HG03432 (cell line): ENCODE measurements around the gene CACNA2D3.

Source experiments
- ATAC-seq: cut with Tn5 transposase; IDR thresholded peaks from one replicate; pipeline ENCODE4 v1.9.1; 2021; ENCODE audit warnings: mild to moderate bottlenecking, moderate library complexity; ENCODE audit not compliant: unreplicated experiment

The CACNA2D3 gene

GRCh38 chr3:54168451-54168850 lies 46.1 kb downstream of the CACNA2D3 start:
- ATAC-seq = no peak

- no peak for ATAC-seq
Observed at GRCh38 chr3:54169524-54169923, 47.2 kb downstream of the CACNA2D3 start.

GRCh38 chr3:54171509-54171908 lies 49.2 kb downstream of the CACNA2D3 start:
- ATAC-seq = no peak

DNA sequence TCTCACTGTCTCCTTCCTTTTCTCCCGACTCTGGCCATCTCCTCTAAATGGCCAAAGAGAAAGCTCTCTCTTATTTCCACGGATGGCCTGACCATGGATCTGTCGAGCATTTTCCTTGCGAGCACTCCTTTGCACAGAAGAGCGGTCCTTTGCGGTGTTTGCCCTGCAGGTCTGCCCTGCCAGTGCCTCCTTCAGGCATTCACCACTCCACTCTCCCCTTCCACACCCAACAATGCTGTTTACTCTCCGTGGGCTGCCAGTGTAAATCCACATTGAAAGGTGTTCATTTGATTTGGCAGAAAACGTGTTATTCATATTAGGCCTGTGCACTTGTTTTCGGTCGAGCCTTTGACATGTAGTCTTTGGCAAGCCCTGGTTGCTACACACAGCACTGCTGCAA lies 49.6 kb downstream of the CACNA2D3 start:
- ATAC-seq = no peak

DNA sequence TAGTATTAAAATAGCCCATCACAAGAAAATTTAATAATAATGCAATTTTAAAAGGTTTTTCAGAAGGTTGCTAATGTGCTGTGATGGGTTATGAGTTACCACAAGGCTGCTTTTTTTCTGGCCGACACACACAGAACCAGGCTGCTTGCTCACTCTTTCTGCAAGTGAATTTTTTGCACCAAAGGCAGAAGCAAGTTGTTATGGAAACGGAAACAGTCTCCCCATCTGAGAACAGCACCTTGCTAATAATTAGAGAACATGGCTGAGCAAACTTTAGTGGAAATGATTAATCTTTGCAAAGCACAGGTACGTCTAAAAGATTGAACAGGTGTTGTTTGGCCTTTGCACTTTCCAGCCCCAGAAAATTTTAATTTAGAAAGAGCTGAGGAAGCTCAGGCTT lies 51.0 kb downstream of the CACNA2D3 start:
- no peak for ATAC-seq

DNA sequence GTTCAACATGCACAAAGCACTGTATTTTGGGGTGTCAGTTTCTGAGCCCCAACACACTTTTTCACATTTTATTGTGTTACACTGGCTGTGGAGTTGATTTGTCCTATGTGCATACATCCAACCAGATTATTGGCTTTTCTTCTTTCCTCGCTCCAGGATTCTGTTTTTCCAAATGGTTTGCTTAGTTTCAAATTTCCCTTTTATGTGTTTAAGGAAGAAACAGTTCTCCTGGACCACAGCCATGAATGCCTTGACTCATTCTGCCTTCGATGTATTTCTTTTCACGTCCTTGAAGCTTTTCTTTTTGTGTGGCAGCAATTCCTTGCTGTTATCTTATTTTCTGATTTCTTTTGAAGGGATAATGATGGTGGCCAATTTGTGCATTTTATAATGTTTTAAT lies 53.8 kb downstream of the CACNA2D3 start:
- ATAC-seq = no peak

GRCh38 chr3:54177816-54178215 lies 55.5 kb downstream of the CACNA2D3 start:
- no peak for ATAC-seq

DNA sequence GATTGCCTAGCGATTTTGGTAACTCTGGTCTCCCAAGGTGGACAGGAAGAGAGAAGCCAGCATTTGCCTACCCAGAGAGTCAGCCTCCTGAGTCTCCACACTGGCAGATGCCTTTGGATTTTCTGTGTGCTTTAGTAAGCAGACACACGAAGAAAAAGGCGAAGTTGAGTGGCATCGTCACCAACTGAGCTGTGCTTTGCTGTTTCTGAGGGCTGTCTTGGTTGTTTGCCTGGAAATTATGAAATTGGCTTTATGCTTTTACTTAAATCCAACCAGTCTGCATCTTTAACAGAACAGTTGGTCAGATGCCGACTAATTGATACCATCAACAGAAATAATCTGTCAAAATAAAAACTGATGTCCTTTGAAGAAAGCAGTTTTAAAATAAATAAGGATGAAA lies 56.0 kb downstream of the CACNA2D3 start:
- no peak for ATAC-seq

DNA sequence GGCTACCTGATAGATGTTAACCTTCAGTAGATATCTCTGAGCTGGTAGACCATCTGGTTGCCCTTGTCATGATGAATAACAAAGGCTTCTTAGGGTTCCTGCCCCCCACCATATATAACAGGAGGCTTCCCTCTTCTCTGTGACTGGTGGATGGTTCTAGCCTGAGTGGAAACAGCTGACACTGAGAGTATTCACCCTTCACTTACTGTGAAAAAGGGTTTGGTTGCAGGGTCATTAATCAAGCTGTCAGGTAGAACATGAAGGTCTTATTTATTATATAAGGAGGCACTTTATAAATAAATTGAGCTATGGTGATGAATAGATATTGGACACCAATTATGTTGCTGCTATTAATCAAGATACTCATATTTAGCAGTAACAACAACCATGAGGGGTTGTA lies 58.6 kb downstream of the CACNA2D3 start:
- no peak for ATAC-seq

DNA sequence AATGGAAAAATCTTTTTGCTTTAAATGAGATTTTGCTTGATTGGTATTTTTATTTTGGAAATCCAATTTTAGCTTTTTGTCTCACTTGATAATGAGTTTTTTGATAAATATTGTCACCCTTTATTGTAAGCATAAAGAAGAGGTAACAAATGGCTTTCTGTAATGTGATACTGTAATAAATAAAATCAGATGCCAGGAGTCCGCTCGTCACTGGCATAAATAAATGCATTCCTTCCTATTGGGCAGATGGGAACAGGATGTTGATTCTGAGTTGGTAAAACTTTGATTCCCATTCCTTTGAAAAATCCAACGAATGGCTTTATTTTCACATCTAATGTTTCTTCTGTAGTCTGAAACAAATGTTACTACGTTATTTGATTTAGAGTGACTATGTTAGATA lies 59.9 kb downstream of the CACNA2D3 start:
- no peak for ATAC-seq

- no peak for ATAC-seq
Observed at GRCh38 chr3:54185740-54186139, 63.4 kb downstream of the CACNA2D3 start.

DNA sequence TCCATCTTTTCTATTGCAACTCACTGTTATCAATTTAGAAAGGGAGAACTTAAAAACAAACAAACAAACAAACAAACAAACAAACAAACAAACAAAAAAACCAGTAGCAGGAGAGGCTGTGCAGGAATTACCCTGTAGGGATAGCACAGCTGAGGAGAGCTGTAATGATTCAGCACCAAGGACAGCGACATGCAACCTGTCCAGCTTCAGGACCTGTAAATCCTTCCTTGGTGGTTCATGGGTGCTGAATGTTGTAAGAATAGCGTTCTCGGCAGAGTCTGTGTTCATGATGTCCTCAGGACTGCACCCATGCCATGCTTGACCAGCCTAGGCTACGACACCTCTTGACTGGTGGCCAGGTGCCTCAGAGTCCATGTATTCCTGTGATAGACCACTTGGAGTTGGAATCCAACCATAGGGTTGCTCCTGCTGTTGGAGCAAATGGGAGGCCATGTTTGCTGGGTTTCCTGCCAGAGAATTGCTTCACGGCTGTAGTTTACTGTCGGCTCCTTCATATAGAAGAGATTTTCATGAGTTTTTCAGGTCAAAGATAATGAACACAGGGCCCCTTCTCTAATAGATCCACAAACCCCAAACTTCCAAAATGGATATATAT lies 65.9 kb downstream of the CACNA2D3 start:
- no peak for ATAC-seq

GRCh38 chr3:54191220-54191619 lies 68.9 kb downstream of the CACNA2D3 start:
- no peak for ATAC-seq

GRCh38 chr3:54192026-54192425 lies 69.7 kb downstream of the CACNA2D3 start:
- ATAC-seq = no peak

- ATAC-seq = no peak
Observed at GRCh38 chr3:54193093-54193492, 70.7 kb downstream of the CACNA2D3 start.

DNA sequence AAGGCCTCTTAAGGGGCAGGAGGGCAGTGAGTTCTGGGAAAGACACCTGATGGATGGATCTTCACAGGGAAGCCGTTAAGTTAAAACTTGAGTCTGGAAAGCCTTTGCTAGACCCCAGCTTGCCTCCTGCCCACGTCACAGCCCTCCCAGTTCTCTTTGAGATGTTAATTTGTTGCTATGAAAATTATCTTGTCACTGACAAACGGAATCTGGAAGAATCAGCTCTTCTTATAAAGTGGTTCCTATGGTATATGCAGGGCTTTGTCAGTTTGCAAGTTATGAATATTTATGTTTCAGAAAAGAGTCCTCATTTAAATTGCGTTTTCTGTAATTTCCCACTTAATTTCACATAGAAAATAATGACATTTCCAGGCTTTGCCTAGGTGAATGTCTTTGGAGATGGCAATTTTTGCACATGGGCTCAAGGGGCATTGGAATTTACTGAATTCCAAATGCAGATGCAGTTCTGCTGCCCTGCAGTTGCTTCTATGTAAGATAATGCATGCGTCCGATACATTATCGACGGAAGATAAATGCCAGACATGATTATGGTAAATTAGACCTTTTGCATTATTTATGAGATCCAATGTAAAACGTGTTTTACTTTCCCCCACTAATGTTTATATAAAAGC lies 74.1 kb downstream of the CACNA2D3 start:
- ATAC-seq = no peak

GRCh38 chr3:54197509-54197908 lies 75.2 kb downstream of the CACNA2D3 start:
- ATAC-seq = no peak

DNA sequence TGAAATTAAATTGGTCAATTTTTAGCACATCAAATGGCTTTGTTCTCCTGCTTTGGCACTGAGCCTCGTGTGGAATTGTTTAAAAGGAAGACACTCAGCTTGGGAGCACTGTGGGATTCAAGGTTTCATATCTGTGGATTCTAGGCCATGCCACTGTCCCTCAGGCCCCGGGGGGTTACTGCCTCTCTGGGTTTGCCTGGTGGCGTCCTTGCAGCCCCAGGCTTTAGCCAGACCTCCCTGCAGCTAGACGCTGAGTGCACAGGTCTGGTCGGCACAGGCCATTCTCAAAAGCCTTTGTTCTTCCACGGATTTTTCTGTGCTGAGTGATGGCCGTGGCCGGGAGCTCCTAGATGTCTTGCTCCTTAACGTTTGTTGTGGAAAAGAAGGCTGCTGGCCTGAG lies 76.2 kb downstream of the CACNA2D3 start:
- no peak for ATAC-seq

DNA sequence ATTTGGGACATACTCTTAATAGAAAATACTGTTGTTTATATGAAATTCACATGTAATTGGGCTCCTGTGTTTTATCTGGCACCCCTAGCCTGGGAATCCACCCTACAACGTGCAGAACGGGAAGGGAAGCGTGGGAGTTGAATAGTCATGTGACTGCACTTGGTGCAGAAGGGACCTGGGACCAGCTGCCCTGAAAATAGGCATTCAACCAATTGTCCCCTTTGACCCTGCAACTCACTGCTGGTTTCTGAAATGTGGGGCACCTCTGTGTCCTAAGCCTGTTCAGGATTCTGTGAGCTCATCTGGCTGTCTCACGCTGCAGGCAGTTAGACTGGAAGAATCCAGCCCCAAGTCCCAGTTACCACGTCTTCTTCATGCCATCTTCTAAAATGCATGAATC lies 79.7 kb downstream of the CACNA2D3 start:
- ATAC-seq = no peak

- ATAC-seq = no peak
Observed at GRCh38 chr3:54202651-54203248, 80.4 kb downstream of the CACNA2D3 start.

- ATAC-seq = no peak
Observed at GRCh38 chr3:54206874-54207273, 84.5 kb downstream of the CACNA2D3 start.

- no peak for ATAC-seq
Observed at GRCh38 chr3:54211097-54211496, 88.7 kb downstream of the CACNA2D3 start.

GRCh38 chr3:54212723-54213122 lies 90.4 kb downstream of the CACNA2D3 start:
- ATAC-seq = no peak
